K562 (cell line): ENCODE measurements around the gene SNX27. TPM values are rescaled to one million over a fixed set of nuclear protein-coding genes. Genes with fewer than 3 reads are reported as not detected.

Experiments used
- ATAC-seq: fragments of 200-7000 bp; cut with Tn5 transposase; 3 replicates; pipeline ENCODE4 v1.9.1; 2020; ENCODE audit warnings: moderate library complexity
- BruUV-seq: library from RNA; stranded (reverse); fragments of 400-500 nt; replicated peaks from 2 replicates; lab custom pipeline; 2021; lab: Mats Ljungman, UMichigan
- CTCF ChIA-PET: fragments of 300-600 bp; formaldehyde crosslinking; extraction: SDS; loops from one replicate; lab custom pipeline; 2021; ENCODE audit warnings: low intra/inter-chr PET ratio; lab: Yijun Ruan, JAX
- POLR2A ChIA-PET: fragments of 300-600, 350-650 bp; sonication (Branson Sonifier 250); formaldehyde crosslinking; extraction: SDS; loops from one replicate; lab custom pipeline; 2021; ENCODE audit warnings: antibody characterized with exemption, inconsistent platforms; lab: Yijun Ruan, JAX
- DNase-seq, 4 experiments: peaks; one replicate each; pipeline versions ENCODE4 v3.0.0 to v3.0.0-alpha.2; 2011 to 2018; ENCODE audit warnings: low spot score in 3 of 4, mixed read lengths in 3 of 4; ENCODE audit errors: extremely low read depth in 1 of 4
- FAIRE-seq: peaks from 2 replicates; lab custom pipeline; 2011; peaks lifted over from hg19 to GRCh38; lab: Jason Lieb, UNC
- H2AFZ ChIP-seq: 2 replicates; pipeline ENCODE4 v1.6.0; 2011; ENCODE audit warnings: low read depth, low read length, control low read depth, inconsistent platforms
- H3K27ac ChIP-seq: fragments of 200-600 bp; 3 replicates; pipeline ENCODE4 v1.8.0; 2011; ENCODE audit warnings: low read depth, mild to moderate bottlenecking, control low read depth, inconsistent platforms, low read length, moderate library complexity, mixed read lengths; ENCODE audit errors: extremely low read depth
- H3K27me3 ChIP-seq, 2 experiments: fragments of 300-600 bp in 1 of 2; 2 replicates in 1 of 2; 3 replicates in 1 of 2; pipeline versions ENCODE4 v1.6.0 to v1.8.0; 2011; ENCODE audit warnings: inconsistent platforms in 2 of 2, low read length in 2 of 2, mild to moderate bottlenecking in 1 of 2, mixed read lengths in 1 of 2, moderate library complexity in 1 of 2; ENCODE audit not compliant: control insufficient read depth in 2 of 2, insufficient read depth in 2 of 2
- H3K36me3 ChIP-seq: fragments of 300-600 bp; 3 replicates; pipeline ENCODE4 v1.8.0; 2011; ENCODE audit warnings: mild to moderate bottlenecking, low read length, inconsistent platforms; ENCODE audit not compliant: control insufficient read depth, insufficient read depth
- H3K4me1 ChIP-seq, 2 experiments: fragments of 200-600 bp in 1 of 2; replicated peaks in 1 of 2; 2 replicates in 1 of 2; 3 replicates in 1 of 2; pipeline versions ENCODE4 v1.5.1 to v1.8.0; 2011; ENCODE audit warnings: inconsistent platforms in 2 of 2, low read length in 2 of 2, mild to moderate bottlenecking in 1 of 2, mixed read lengths in 1 of 2, moderate library complexity in 1 of 2; ENCODE audit not compliant: control insufficient read depth in 2 of 2, insufficient read depth in 2 of 2
- H3K4me2 ChIP-seq: 2 replicates; pipeline ENCODE4 v1.6.1; 2011; ENCODE audit warnings: low read length, control low read depth, inconsistent platforms, mixed read lengths; ENCODE audit not compliant: insufficient read depth
- H3K4me3 ChIP-seq: fragments of 200-600 bp; sonication (generic), shearing (Covaris generic); 2 replicates; pipeline ENCODE4 v1.5.1; 2016; ENCODE audit warnings: control low read depth, inconsistent platforms
- H3K79me2 ChIP-seq: fragments of 200-600 bp; 3 replicates; pipeline ENCODE4 v1.8.0; 2011; ENCODE audit warnings: low read length, inconsistent platforms; ENCODE audit not compliant: control insufficient read depth, insufficient read depth
- H3K9ac ChIP-seq, 2 experiments: 2 replicates each; pipeline versions ENCODE4 v1.6.0 to v1.6.1; 2011; ENCODE audit warnings: low read depth in 2 of 2, low read length in 2 of 2, control low read depth in 1 of 2, inconsistent platforms in 1 of 2, mild to moderate bottlenecking in 1 of 2, mixed read lengths in 1 of 2; ENCODE audit not compliant: insufficient read depth in 1 of 2
- H3K9me1 ChIP-seq: one replicate; pipeline ENCODE4 v1.6.0; 2011; ENCODE audit warnings: inconsistent platforms, mild to moderate bottlenecking, low read length, moderate library complexity; ENCODE audit not compliant: control insufficient read depth, insufficient read depth
- H3K9me3 ChIP-seq: replicated peaks from 2 replicates; pipeline ENCODE4 v1.5.1; 2011; ENCODE audit warnings: low read depth, low read length, inconsistent platforms; ENCODE audit not compliant: control insufficient read depth, insufficient read depth
- H4K20me1 ChIP-seq: replicated peaks from 2 replicates; pipeline ENCODE4 v1.6.1; 2011; ENCODE audit warnings: low read length, inconsistent platforms, mixed read lengths; ENCODE audit not compliant: control insufficient read depth, insufficient read depth
- MAFK ChIP-seq: IDR thresholded peaks from 2 replicates; pipeline ENCODE4 v1.6.1; 2011; ENCODE audit warnings: low read length, improper control_type of control experiment
- TAL1 ChIP-seq: fragments of 450-650 bp; IDR thresholded peaks from 2 replicates; pipeline ENCODE4 v1.6.1; 2016; ENCODE audit warnings: mild to moderate bottlenecking
- ZNF41 ChIP-seq: fragments of 250-450 bp; sonication (Bioruptor Pico); conservative IDR thresholded peaks from 2 replicates; pipeline ENCODE4 v1.4.0; 2020; ENCODE audit warnings: mild to moderate bottlenecking
- WGBS: fragments of 100-300 bp; shearing (Covaris generic); methylation state at CpG from one replicate; pipeline ENCODE4 v1.1.6; 2016; ENCODE audit warnings: low coverage, mixed read lengths; ENCODE audit not compliant: insufficient coverage; ENCODE audit errors: missing lambda C conversion rate; 5-methylcytosine and 5-hydroxymethylcytosine counted together
- in situ Hi-C: fragments of 300-500 bp; cut with MboI; formaldehyde crosslinking; loops from 4 replicates; pipeline ENCODE4 v1.15.0; 2018; ENCODE audit warnings: inconsistent platforms, mixed read lengths
- intact Hi-C: fragments of 100-400 bp; cut with micrococcal nuclease; formaldehyde crosslinking; loops from 2 replicates; pipeline ENCODE4 v1.14.2; 2022
- polyA plus RNA-seq, 8 experiments: library from polyadenylated mRNA; depleted of rRNA in 4 of 8; stranded (reverse) in 5 of 8; unstranded in 3 of 8; fragments of >200 nt; fragmentation: Nextera tagmentation in 2 of 8; fragmentation: Illumina TruSeq in 1 of 8; extraction: Ambion mirVana in 2 of 8; extraction: Trizol in 1 of 8; gene quantifications; 2 replicates each; pipeline versions ENCODE4 v1.2.1 to v1.2.3, GENCODE V29; 2011 to 2014; ENCODE audit warnings: inconsistent platforms in 1 of 8, missing spikeins in 1 of 8
- total RNA-seq, 7 experiments: library from RNA; depleted of rRNA in 6 of 7; stranded (reverse); fragments of >200 nt in 6 of 7; fragmentation: Illumina TruSeq in 2 of 7; extraction: Trizol in 2 of 7; gene quantifications; 2 replicates each; pipeline versions ENCODE4 v1.2.1 to v1.2.3, GENCODE V29; 2011 to 2021; ENCODE audit warnings: low replicate concordance in 1 of 7
- TF ChIP-seq, protein P1 (sequence below): sonication (generic); formaldehyde crosslinking; IDR thresholded peaks from 2 replicates; pipeline ENCODE4 v1.8.0; 2023; ENCODE audit warnings: missing genetic modification reagents, mild to moderate bottlenecking, borderline replicate concordance
- TF ChIP-seq, protein P2 (sequence below): sonication (generic); formaldehyde crosslinking; IDR thresholded peaks from 2 replicates; pipeline ENCODE4 v1.8.1; 2023; ENCODE audit warnings: mild to moderate bottlenecking, missing genetic modification reagents
- TF ChIP-seq, protein P3 (sequence below): fragments of 250-450 bp; sonication (Bioruptor Pico); IDR thresholded peaks from 2 replicates; pipeline ENCODE4 v1.8.0; 2021; ENCODE audit warnings: borderline replicate concordance, mild to moderate bottlenecking, moderate library complexity; ENCODE audit not compliant: poor library complexity, severe bottlenecking
- TF ChIP-seq, protein P4 (sequence below): fragments of 250-450 bp; sonication (Bioruptor Pico); IDR thresholded peaks from 2 replicates; pipeline ENCODE4 v1.4.0; 2020; ENCODE audit warnings: mild to moderate bottlenecking

SNX27 gene
- total and polyA plus RNA-seq, 9 of the 15 experiments (the other 6 are each of a cell fraction or from before 2014, with no cell fraction given), result 4.5 to 18.7 (median 10.1) TPM

DNA sequence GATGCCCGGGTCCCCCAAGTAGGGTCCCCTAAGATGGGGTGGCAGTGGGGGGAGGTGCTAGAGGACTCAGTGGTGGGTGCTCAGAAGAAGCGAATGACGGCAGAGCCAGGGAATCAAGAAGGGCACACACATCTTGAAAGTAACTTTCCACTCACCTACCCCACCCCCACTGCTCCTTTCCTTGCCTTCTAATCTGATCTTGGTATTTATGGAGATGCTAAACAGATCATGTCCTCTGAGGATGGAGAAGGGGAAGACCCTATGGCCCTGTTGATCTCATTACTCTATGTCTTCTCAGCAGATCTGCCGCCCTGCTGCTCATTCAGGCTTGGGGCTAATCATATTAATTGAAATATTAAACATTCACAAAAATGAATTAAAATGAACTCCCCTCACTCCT is 106.8 kb downstream of the SNX27 start (continued):
- TF ChIP-seq ZNF41, result no peak

DNA sequence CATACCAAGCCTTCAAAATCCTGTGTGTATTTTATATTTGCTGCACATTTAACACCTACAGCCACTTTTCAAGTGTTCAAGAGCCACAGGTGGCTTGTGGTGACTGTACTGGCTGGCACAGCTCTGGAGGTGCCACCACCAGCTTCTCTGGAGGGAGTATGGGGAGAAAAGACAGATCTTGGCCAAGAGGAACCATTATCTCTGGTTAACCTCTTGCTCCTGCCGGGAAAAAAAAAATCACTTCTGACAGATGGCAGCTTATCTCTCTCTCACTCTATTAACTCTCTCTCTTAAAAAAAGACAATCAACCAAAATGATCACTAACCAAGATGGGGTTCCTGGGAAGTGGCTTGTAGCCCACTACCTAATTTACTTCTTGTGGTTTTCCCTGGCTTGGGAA is 108.3 kb downstream of the SNX27 start:
- Histone ChIP-seq H3K36me3 (no peaks in the 10 kb centered on the region), H3K4me3 (no peak overlapping the region), H3K9me3 (no peaks in the 10 kb centered on the region), H4K20me1 (peaks cover 13% of the 10 kb centered on the region), H3K27me3 (peaks cover 19 to 36% of the 10 kb centered on the region in 2 experiments), H3K9me1 (no peaks in the 10 kb centered on the region), H3K79me2 (no peaks in the 10 kb centered on the region), H3K27ac (no peak overlapping the region), H3K4me1 (peaks cover 13 to 18% of the 10 kb centered on the region in 2 experiments), H3K9ac (no peak overlapping the region), H2AFZ (no peak overlapping the region), H3K4me2 (no peak overlapping the region)
- intact Hi-C loops (no loop called here), in situ Hi-C loops (no loop called here)
- no peak for FAIRE-seq
- no peak for DNase-seq
- BruUV-seq, result no TSS peak
- no peak for ATAC-seq
- 0% methylated on average over 1 of the region's 1 CpG for WGBS
- POLR2A ChIA-PET, result interaction anchor here (1.4 kb wide), 1 partner anchor 183 kb away, joined by 4 read pairs; no protein-coding TSS in a partner anchor
- CTCF ChIA-PET, result no interaction called here
- TF ChIP-seq TAL1 (peak; percentile 23; the same call in 1 of the 2 replicates), MAFK (no peak)
- TF ChIP-seq, protein P1, sequence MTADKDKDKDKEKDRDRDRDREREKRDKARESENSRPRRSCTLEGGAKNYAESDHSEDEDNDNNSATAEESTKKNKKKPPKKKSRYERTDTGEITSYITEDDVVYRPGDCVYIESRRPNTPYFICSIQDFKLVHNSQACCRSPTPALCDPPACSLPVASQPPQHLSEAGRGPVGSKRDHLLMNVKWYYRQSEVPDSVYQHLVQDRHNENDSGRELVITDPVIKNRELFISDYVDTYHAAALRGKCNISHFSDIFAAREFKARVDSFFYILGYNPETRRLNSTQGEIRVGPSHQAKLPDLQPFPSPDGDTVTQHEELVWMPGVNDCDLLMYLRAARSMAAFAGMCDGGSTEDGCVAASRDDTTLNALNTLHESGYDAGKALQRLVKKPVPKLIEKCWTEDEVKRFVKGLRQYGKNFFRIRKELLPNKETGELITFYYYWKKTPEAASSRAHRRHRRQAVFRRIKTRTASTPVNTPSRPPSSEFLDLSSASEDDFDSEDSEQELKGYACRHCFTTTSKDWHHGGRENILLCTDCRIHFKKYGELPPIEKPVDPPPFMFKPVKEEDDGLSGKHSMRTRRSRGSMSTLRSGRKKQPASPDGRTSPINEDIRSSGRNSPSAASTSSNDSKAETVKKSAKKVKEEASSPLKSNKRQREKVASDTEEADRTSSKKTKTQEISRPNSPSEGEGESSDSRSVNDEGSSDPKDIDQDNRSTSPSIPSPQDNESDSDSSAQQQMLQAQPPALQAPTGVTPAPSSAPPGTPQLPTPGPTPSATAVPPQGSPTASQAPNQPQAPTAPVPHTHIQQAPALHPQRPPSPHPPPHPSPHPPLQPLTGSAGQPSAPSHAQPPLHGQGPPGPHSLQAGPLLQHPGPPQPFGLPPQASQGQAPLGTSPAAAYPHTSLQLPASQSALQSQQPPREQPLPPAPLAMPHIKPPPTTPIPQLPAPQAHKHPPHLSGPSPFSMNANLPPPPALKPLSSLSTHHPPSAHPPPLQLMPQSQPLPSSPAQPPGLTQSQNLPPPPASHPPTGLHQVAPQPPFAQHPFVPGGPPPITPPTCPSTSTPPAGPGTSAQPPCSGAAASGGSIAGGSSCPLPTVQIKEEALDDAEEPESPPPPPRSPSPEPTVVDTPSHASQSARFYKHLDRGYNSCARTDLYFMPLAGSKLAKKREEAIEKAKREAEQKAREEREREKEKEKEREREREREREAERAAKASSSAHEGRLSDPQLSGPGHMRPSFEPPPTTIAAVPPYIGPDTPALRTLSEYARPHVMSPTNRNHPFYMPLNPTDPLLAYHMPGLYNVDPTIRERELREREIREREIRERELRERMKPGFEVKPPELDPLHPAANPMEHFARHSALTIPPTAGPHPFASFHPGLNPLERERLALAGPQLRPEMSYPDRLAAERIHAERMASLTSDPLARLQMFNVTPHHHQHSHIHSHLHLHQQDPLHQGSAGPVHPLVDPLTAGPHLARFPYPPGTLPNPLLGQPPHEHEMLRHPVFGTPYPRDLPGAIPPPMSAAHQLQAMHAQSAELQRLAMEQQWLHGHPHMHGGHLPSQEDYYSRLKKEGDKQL (CRISPR knock-in tag), result no peak
- TF ChIP-seq, protein P2, sequence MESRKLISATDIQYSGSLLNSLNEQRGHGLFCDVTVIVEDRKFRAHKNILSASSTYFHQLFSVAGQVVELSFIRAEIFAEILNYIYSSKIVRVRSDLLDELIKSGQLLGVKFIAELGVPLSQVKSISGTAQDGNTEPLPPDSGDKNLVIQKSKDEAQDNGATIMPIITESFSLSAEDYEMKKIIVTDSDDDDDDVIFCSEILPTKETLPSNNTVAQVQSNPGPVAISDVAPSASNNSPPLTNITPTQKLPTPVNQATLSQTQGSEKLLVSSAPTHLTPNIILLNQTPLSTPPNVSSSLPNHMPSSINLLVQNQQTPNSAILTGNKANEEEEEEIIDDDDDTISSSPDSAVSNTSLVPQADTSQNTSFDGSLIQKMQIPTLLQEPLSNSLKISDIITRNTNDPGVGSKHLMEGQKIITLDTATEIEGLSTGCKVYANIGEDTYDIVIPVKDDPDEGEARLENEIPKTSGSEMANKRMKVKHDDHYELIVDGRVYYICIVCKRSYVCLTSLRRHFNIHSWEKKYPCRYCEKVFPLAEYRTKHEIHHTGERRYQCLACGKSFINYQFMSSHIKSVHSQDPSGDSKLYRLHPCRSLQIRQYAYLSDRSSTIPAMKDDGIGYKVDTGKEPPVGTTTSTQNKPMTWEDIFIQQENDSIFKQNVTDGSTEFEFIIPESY (CRISPR knock-in tag), result no peak
- TF ChIP-seq, protein P3, sequence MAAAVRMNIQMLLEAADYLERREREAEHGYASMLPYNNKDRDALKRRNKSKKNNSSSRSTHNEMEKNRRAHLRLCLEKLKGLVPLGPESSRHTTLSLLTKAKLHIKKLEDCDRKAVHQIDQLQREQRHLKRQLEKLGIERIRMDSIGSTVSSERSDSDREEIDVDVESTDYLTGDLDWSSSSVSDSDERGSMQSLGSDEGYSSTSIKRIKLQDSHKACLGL (CRISPR knock-in tag), result no peak
- TF ChIP-seq, protein P4, sequence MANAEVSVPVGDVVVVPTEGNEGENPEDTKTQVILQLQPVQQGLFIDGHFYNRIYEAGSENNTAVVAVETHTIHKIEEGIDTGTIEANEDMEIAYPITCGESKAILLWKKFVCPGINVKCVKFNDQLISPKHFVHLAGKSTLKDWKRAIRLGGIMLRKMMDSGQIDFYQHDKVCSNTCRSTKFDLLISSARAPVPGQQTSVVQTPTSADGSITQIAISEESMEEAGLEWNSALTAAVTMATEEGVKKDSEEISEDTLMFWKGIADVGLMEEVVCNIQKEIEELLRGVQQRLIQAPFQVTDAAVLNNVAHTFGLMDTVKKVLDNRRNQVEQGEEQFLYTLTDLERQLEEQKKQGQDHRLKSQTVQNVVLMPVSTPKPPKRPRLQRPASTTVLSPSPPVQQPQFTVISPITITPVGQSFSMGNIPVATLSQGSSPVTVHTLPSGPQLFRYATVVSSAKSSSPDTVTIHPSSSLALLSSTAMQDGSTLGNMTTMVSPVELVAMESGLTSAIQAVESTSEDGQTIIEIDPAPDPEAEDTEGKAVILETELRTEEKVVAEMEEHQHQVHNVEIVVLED (CRISPR knock-in tag), result no peak
